Measurements from ENCODE around the gene DOCK3. TPM values are rescaled to one million over a fixed set of nuclear protein-coding genes. Genes with fewer than 3 reads are reported as not detected.
A peak's percentile ranks its signal among the peaks of the same experiment; 100 is the strongest.

The DOCK3 gene
- total RNA-seq, 1 donor from 2014 or later, result under 0.01 TPM

- no peak for DNase-seq (ENCODE audit: low read depth)
- TF ChIP-seq CTCF (IDR thresholded peaks at IDR 0.05; ENCODE audit: insufficient read depth, low read length, severe bottlenecking), result no peak
- Histone ChIP-seq H3K36me3 (ENCODE audit: control insufficient read depth, insufficient read depth, low read length) (no peaks in the 10 kb centered on the region), H3K27me3 (ENCODE audit: control insufficient read depth, insufficient read depth, low read length) (no peaks in the 10 kb centered on the region), H3K4me3 (ENCODE audit: low read depth, low read length) (no peak overlapping the region)
- no peak for FAIRE-seq
Observed at GRCh38 chr3:50995085-50995824, 320.5 kb downstream of the DOCK3 start.

- no peak for FAIRE-seq
Observed at GRCh38 chr3:51002495-51002894, 327.8 kb downstream of the DOCK3 start.

GRCh38 chr3:51004235-51004634 lies 329.5 kb downstream of the DOCK3 start:
- TF ChIP-seq CTCF (IDR thresholded peaks at IDR 0.05; ENCODE audit: insufficient read depth, low read length, severe bottlenecking), result no peak
- FAIRE-seq (no peak), DNase-seq (ENCODE audit: low read depth) (no peak)

More at GRCh38 chr3:51002495-51002894, 327.8 kb downstream of the DOCK3 start:
- Histone ChIP-seq H3K27me3 (ENCODE audit: control insufficient read depth, insufficient read depth, low read length) (no peaks in the 10 kb centered on the region), H3K36me3 (ENCODE audit: control insufficient read depth, insufficient read depth, low read length) (no peaks in the 10 kb centered on the region), H3K4me3 (ENCODE audit: low read depth, low read length) (no peak overlapping the region)
- no peak for TF ChIP-seq CTCF (IDR thresholded peaks at IDR 0.05; ENCODE audit: insufficient read depth, low read length, severe bottlenecking)
- DNase-seq (ENCODE audit: low read depth), result no peak

GRCh38 chr3:51024121-51024520 lies 349.4 kb downstream of the DOCK3 start:
- no peak overlapping the region for H3K4me3 ChIP-seq (ENCODE audit: low read depth, low read length)
- no peaks in the 10 kb centered on the region for H3K36me3 ChIP-seq (ENCODE audit: control insufficient read depth, insufficient read depth, low read length)
- no peak for TF ChIP-seq CTCF (IDR thresholded peaks at IDR 0.05; ENCODE audit: insufficient read depth, low read length, severe bottlenecking)
- FAIRE-seq (no peak), DNase-seq (ENCODE audit: low read depth) (no peak)
- no peaks in the 10 kb centered on the region for H3K27me3 ChIP-seq (ENCODE audit: control insufficient read depth, insufficient read depth, low read length)

More at GRCh38 chr3:51004235-51004634, 329.5 kb downstream of the DOCK3 start:
- no peak overlapping the region for H3K4me3 ChIP-seq (ENCODE audit: low read depth, low read length)
- no peaks in the 10 kb centered on the region for H3K36me3 ChIP-seq (ENCODE audit: control insufficient read depth, insufficient read depth, low read length)
- H3K27me3 ChIP-seq (ENCODE audit: control insufficient read depth, insufficient read depth, low read length), result no peaks in the 10 kb centered on the region

- peak; percentile 40 for FAIRE-seq
- H3K36me3 ChIP-seq (ENCODE audit: control insufficient read depth, insufficient read depth, low read length), result no peaks in the 10 kb centered on the region
- no peaks in the 10 kb centered on the region for H3K27me3 ChIP-seq (ENCODE audit: control insufficient read depth, insufficient read depth, low read length)
- TF ChIP-seq CTCF (IDR thresholded peaks at IDR 0.05; ENCODE audit: insufficient read depth, low read length, severe bottlenecking), result no peak
- no peak for DNase-seq (ENCODE audit: low read depth)
- H3K4me3 ChIP-seq (ENCODE audit: low read depth, low read length), result no peak overlapping the region
Observed at GRCh38 chr3:51024765-51025632, 350.3 kb downstream of the DOCK3 start.

All from bronchial epithelial cell (primary cell).